ENCODE data around the gene MOV10L1. TPM values are rescaled to one million over a fixed set of nuclear protein-coding genes. Genes with fewer than 3 reads are reported as not detected.
A peak's percentile ranks its signal among the peaks of the same experiment; 100 is the strongest.

MOV10L1 gene
- total and polyA plus RNA-seq, 9 of the 15 experiments (the other 6 are each of a cell fraction or from before 2014, with no cell fraction given) = 0.06 to 0.43 (median 0.15) TPM

DNA sequence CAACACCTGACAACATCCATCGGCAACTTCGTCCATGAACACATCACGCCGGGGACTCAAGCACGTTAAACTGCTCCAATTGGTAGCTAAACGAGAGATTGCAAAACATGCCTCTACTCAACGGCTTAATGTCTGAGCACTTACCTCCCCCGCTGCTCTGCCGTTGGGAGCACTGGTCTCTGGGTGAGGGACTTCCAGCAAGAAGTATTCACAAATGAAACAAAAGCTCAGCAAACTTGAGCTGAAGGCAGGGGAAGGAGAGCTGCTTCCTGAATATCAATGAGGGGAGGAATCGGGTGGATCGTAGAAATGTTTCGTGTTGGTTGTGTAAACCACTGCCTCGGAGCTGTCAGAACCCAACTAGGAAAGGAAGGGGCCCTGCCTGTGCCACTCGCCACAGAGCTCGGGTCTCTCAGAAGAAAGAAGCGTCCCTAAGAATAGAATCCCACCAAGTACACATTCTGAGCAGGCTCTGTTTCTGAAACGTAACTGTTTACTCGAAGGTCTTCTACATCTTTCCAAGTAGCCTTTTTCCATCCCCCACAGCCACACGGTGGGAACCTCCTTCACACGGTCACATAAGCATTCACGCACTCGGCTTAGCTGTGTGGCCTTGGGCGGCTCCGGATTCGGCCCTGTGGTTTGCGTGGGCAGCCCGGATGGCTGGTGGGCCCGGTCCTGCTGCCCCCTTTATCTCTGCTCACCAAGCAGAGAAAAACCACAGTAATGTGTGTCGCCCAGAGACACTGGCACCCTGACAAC, 4.4 kb upstream of the MOV10L1 start, which contains the start of gene MLC1 (continued):
- peak; percentile 54 for TF ChIP-seq MGA (IDR thresholded peaks at IDR 0.05)
- peak; percentile 71; the same call in 1 of the 2 replicates for TF ChIP-seq EGR1 (conservative IDR thresholded peaks at IDR 0.05)
- no peak for TF ChIP-seq SIX5 (IDR thresholded peaks at IDR 0.05; ENCODE audit: borderline replicate concordance in 1 of 2, insufficient read depth in 1 of 2, low read depth in 1 of 2, low read length in 2 of 2)
- no peak for TF ChIP-seq HMG20A (CRISPR knock-in tag; conservative IDR thresholded peaks at IDR 0.05)
- TF ChIP-seq, protein P1, sequence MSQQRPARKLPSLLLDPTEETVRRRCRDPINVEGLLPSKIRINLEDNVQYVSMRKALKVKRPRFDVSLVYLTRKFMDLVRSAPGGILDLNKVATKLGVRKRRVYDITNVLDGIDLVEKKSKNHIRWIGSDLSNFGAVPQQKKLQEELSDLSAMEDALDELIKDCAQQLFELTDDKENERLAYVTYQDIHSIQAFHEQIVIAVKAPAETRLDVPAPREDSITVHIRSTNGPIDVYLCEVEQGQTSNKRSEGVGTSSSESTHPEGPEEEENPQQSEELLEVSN (IDR thresholded peaks at IDR 0.05; ENCODE audit: borderline replicate concordance in 1 of 2, extremely low read depth in 1 of 2, insufficient read depth in 1 of 2, insufficient read length in 1 of 2, low read depth in 1 of 2, low read length in 1 of 2, poor library complexity in 1 of 2, severe bottlenecking in 1 of 2) = peak in 1 of 2 experiments; percentile 20

Data from K562 (cell line).